HT1080 (cell line): Measurements from ENCODE around the gene MOV10L1. TPM values are rescaled to one million over a fixed set of nuclear protein-coding genes. Genes with fewer than 3 reads are reported as not detected.
A peak's percentile ranks its signal among the peaks of the same experiment; 100 is the strongest.
"Not testable (repeated sequence)": the region's sequence is repeated elsewhere in the genome, so short reads cannot be mapped to it uniquely, and the experiment has no call there.

Experiments used
- DNase-seq: peaks from one replicate; pipeline ENCODE4 v3.0.0-alpha.2; 2015; ENCODE audit warnings: low read depth
- total RNA-seq: library from RNA; depleted of rRNA; stranded (reverse); fragments of >200 nt; shearing (Covaris generic); gene quantifications from 2 replicates; pipeline ENCODE4 v1.2.3, GENCODE V29; 2014; rRNA removed

MOV10L1 gene
- total RNA-seq, 1 experiment from 2014 or later: not detected

DNA sequence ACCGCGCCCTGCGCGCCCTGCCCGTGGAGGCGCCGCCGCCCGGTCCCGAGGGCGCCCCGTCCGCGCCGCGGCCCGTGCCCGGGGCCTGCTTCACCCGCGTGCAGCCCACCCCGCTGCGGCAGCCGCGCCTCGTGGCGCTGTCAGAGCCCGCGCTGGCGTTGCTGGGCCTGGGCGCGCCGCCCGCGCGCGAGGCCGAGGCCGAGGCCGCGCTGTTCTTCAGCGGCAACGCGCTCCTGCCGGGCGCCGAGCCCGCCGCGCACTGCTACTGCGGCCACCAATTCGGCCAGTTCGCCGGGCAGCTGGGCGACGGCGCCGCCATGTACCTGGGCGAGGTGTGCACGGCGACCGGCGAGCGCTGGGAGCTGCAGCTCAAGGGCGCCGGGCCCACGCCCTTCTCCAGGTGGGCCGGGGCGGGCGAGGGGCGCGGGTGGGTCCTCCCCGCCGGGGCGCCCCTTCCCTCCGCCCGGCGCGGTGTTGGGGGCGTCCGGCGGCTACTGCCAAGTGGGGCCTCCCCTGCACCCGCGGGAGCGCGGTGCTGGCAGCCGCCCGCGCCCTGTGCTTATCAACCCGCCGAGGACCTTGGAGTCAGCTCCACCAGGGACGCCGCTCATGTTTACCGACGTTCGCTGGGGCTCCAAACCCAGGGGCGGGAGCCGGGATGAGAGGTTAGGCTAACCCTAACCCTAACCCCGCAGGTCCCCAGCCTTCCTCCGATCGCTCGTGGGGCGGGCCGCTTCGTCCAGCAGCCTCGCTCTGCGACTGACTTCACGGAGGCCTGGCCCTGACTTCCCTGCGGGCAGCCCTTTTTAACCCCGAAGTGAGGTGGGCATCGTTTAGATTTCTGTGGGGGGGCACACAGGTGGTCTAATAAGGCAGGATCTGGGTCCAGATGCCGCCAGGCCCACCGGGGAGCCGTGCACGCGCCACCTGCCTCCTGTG, 111.7 kb downstream of the MOV10L1 start:
- DNase-seq: no peak

DNA sequence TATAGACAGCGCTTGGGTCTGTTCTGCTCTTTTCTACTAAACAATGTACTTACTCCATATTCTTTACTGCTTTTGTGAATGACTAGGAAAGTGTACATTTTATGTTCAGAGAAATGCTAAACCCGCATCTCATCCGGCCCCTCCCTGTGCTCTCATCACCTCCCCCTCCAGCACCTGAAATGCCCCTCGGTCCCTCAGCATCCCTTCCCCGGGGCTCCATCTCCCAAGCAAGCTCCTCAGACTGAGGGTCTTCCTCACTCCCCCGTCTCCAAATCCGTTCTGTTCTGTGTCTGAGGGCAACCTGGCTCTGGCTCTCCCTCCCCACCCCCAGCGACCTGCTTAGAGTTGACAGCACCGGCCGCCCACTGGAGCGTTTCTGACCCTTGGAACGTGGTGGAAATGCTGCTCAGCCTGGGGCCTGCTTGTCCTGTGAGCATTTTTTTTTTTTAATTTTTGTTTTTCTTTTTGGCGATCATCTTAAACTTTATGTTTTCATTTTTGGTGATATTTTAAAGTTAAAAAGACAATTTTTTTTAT, 112.4 kb downstream of the MOV10L1 start:
- DNase-seq: no peak

DNA sequence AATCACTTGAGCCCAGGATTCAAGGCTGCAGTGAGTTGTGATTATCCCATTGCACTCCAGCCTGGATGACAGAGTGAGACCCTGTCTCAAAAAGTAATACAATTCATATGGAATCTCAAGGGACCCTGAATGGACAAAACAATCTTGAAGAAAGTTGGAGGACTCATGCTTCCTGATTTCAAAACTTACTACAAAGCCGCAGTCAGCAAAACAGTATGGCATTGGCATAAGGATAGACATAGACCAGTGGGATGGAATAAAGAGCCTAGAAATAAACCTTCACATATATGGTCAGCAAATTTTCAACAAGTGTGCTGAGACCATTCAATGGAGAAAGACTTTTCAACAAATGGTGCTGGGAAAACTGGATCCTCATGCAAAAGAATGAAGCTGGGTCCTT, 113.5 kb downstream of the MOV10L1 start:
- no peak for DNase-seq

DNA sequence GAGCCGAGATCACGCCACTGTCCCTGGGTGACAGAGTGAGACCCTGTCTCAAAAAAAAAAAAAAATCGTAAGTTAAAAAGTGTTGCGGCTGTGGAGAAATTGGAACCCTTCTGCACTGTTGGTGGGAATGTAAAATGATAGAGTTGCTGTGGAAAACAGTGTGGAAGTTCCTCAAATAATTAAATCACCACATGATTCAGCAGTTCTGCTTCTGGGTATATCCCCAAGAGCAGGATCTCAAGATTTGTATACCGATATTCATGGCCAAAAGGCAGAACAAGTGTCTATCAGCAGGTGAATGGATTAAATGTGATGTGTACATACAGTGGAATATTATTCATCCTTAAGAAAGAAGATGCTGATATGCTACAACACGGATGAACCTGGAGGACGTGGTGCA, 114.8 kb downstream of the MOV10L1 start:
- no peak for DNase-seq

DNA sequence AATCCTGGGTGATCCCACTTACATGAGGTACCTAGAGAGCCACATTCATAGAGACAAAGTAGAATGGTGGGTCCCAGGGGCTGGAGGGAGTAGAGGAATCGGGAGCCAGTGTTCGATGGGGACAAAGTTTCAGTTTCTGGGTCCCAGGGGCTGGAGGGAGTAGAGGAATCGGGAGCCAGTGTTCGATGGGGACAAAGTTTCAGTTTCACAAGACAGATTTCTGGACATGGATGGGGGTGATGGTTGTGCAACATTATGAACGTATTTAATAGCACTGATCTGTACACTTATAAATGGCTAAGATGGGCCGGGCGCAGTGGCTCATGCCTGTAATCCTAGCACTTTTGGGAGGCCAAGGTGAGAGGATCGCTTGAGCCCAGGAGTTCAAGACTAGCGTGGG, 115.2 kb downstream of the MOV10L1 start:
- DNase-seq: not testable (repeated sequence)

DNA sequence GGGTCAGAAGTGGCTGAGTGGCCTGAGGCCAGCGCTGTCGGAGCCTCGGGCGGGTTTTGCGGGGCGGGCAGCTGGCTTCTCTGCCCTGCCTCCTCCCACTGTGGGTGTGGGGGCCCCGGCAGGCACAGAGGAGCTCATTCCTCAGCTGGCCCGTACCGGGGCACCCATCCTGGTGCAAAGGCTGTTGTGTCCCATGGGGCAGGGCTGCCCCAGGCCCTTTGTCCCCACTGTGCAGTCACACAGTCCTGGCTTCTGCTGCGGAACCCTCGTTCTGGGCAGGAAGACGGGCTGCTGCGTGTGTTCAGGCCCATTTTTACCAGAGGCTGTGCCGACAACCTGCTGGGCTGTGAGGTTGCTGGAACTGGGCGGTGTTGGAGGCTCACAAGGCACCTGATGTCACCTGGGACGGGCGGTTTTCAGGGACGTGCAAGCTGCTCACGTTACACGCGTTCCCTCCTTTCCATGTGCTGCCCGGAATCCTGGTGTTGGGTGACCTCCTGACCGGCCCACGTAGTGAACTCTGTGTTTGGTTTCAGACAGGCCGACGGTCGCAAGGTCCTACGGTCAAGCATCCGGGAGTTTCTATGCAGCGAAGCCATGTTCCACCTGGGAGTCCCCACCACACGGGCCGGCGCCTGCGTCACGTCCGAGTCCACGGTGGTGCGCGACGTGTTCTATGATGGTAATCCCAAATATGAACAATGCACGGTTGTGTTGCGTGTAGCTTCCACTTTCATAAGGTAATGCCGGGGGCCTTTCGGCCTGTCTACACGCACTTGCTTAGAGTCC, 116.2 kb downstream of the MOV10L1 start:
- no peak for DNase-seq

DNA sequence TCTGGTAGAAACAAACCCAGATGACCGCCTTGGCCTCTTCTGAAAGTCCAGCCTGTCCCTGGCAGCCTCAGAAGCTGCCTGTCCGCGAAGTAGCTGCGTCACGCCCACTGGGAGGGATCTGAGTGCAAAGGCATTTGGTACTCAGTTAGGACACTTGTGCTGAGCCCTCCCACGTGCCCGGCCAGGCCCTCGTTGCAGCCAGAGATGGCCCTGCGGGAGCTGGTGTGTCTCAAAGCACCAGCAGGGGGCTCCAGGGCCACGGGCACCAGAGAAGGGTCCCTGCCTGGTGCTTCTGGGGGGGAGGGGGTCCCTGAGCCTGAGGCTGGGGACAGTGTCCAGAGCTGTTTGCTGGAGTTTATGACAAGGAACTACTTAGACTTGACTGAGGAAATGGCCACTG, 116.8 kb downstream of the MOV10L1 start:
- DNase-seq: no peak

- DNase-seq: no peak
Measured at GRCh38 chr22:50207383-50208140, 117.8 kb downstream of the MOV10L1 start.

GRCh38 chr22:50208430-50208938, 118.7 kb downstream of the MOV10L1 start:
- no peak for DNase-seq

DNA sequence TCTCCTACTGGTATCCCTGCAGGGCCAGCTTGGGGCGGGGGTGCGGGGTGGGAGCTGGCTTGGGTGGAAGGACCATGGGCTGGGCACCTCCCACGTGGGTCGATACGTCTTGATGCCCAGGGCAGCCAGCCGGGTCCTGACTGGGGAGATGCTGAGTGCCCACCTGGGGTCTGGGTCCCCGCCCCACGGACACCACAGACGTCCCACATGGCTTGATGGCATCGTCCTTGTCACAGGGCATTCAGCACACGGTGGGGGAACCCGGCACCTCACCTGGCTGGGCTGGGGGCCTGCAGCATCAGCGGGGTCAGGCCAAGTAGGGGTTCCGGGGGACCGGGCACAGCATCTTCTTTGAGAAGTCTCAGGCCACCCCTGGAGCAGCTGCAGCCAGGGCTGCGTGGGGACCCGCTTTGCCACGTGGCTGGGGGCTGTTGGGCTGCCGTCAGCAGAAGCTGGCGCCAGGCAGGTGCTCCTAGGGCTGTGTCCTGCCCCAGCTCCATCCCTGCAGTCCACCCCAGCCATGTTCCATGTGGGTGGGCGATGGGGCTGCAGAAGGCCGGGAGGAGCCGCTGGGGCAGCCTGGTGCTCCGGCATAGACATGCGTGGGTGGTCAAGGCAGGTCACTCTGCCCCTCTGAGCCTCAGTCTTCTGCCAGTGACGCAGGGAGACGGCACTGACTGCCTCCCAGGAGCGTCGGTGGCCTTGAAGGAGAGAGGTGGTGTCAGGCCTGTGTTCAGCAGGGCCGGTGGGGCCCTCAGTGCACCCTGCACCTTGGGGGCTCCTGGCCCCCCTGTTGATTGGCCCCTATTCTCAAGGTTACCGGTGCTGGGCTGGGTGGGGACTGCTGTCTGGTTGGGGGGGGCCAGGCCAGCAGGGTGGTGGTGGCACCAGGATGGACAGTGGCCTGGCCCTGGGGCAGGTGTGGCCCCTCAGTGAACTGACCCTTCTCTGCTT, 119.4 kb downstream of the MOV10L1 start:
- DNase-seq: no peak

GRCh38 chr22:50209893-50210292, 120.1 kb downstream of the MOV10L1 start:
- DNase-seq: peak; percentile 32

DNA sequence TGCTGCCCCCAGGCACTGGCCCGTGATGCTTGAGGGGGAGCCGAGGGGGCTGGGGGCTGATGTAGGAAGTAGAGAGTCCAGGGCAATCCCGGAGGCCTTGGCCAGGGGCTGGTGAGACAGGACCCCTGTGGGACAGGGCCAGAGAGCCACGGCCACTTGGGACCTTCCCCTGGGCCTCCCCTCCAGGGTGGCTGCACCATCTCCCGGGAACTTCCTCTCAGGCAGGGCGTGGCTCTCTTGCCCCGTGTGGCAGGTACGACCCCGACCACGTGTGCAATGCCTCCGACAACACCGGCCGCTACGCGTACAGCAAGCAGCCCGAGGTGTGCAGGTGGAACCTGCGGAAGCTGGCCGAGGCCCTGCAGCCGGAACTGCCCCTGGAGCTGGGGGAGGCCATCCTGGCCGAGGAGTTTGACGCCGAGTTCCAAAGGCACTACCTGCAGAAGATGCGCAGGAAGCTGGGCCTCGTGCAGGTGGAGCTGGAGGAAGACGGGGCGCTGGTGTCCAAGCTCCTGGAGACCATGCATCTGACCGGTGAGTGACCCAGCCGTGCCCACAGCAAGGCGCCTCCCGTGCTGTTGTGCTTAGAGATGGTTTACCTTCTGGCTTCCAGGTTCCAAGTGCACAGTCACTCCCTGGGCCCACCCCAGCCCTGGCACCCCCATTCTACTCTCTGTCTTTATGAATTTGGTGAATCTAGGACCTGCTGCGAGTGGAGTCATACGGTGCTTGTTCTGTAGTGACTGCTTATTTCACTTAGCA, 120.8 kb downstream of the MOV10L1 start:
- no peak for DNase-seq

GRCh38 chr22:50211147-50211546, 121.3 kb downstream of the MOV10L1 start:
- no peak for DNase-seq

Other genes with a start within 250 kb of the MOV10L1 start
- 11.9 and 15.1 TPM in 2 replicates for gene ZBED4, start 236.2 kb upstream of the MOV10L1 start, total RNA-seq
- 21.7 and 23.1 TPM in 2 replicates for gene ALG12, start 171.6 kb upstream of the MOV10L1 start, total RNA-seq
- 38.7 and 53.1 TPM in 2 replicates for gene CRELD2, start 171.4 kb upstream of the MOV10L1 start, total RNA-seq
- gene PIM3, start 129.2 kb upstream of the MOV10L1 start, total RNA-seq: 56.8 and 58.1 TPM in 2 replicates
- gene IL17REL, start 77.2 kb upstream of the MOV10L1 start, total RNA-seq: not detected in 2 replicates
- not detected in 2 replicates for gene TTLL8, start 31.7 kb upstream of the MOV10L1 start, total RNA-seq
- 0.10 TPM in 1 of 2 replicates, not detected in the other for gene MLC1, start 4.6 kb upstream of the MOV10L1 start, total RNA-seq
- gene PANX2, start 80.7 kb downstream of the MOV10L1 start, total RNA-seq: 1.4 and 1.6 TPM in 2 replicates
- gene TRABD, start 95.9 kb downstream of the MOV10L1 start, total RNA-seq: 45.0 and 50.9 TPM in 2 replicates
- gene SELENOO, start 111.0 kb downstream of the MOV10L1 start, total RNA-seq: 44.5 and 49.1 TPM in 2 replicates
- gene TUBGCP6, start 155.0 kb downstream of the MOV10L1 start, total RNA-seq: 13.1 and 14.2 TPM in 2 replicates
- 13.6 and 14.5 TPM in 2 replicates for gene HDAC10, start 161.3 kb downstream of the MOV10L1 start, total RNA-seq
- 50.1 and 50.6 TPM in 2 replicates for gene MAPK12, start 171.7 kb downstream of the MOV10L1 start, total RNA-seq
- 12.6 and 18.0 TPM in 2 replicates for gene MAPK11, start 180.4 kb downstream of the MOV10L1 start, total RNA-seq
- 73.4 and 84.1 TPM in 2 replicates for gene PLXNB2, start 217.6 kb downstream of the MOV10L1 start, total RNA-seq
- gene DENND6B, start 237.0 kb downstream of the MOV10L1 start, total RNA-seq: 0.13 and 0.31 TPM in 2 replicates